Fibroblast of lung (primary cell): ENCODE data around the gene SCYGR2. TPM values are rescaled to one million over a fixed set of nuclear protein-coding genes. Genes with fewer than 3 reads are reported as not detected.

Experiments used
- DNase-seq, 2 donors: peaks; one replicate each; pipeline versions ENCODE4 v3.0.0 to v3.0.0-alpha.2; 2010; ENCODE audit warnings: low read depth in 2 of 2
- H2AFZ ChIP-seq: 2 replicates; pipeline ENCODE4 v1.5.1; 2012; ENCODE audit warnings: low read length, control low read depth, inconsistent platforms
- H3K27ac ChIP-seq: 2 replicates; pipeline ENCODE4 v1.5.1; 2011; ENCODE audit warnings: low read length, control low read depth; ENCODE audit not compliant: insufficient read depth
- H3K27me3 ChIP-seq: 2 replicates; pipeline ENCODE4 v1.5.1; 2011; ENCODE audit warnings: mild to moderate bottlenecking, low read length; ENCODE audit not compliant: control insufficient read depth, insufficient read depth
- H3K36me3 ChIP-seq: 2 replicates; pipeline ENCODE4 v1.5.1; 2011; ENCODE audit warnings: low read length; ENCODE audit not compliant: control insufficient read depth, insufficient read depth
- H3K4me1 ChIP-seq: 2 replicates; pipeline ENCODE4 v1.5.1; 2011; ENCODE audit warnings: low read length; ENCODE audit not compliant: control insufficient read depth, insufficient read depth; ENCODE audit errors: extremely low read depth
- H3K4me2 ChIP-seq: 2 replicates; pipeline ENCODE4 v1.5.1; 2011; ENCODE audit warnings: low read length, control low read depth; ENCODE audit not compliant: insufficient read depth; ENCODE audit errors: extremely low read depth
- H3K4me3 ChIP-seq, 4 experiments: fragments of 200-600 bp in 1 of 4; sonication (generic) in 1 of 4; replicated peaks in 1 of 4; 2 replicates each; pipeline ENCODE4 v1.5.1; 2011 to 2016; ENCODE audit warnings: low read length in 4 of 4, low read depth in 3 of 4, mild to moderate bottlenecking in 3 of 4, control low read depth in 2 of 4, inconsistent platforms in 1 of 4, mixed read lengths in 1 of 4; ENCODE audit not compliant: insufficient read depth in 1 of 4; ENCODE audit errors: control extremely low read depth in 1 of 4
- H3K79me2 ChIP-seq: 2 replicates; pipeline ENCODE4 v1.5.1; 2012; ENCODE audit warnings: mild to moderate bottlenecking, low read length, inconsistent platforms; ENCODE audit not compliant: control insufficient read depth, insufficient read depth
- H3K9ac ChIP-seq: 2 replicates; pipeline ENCODE4 v1.5.1; 2011; ENCODE audit warnings: mild to moderate bottlenecking, low read length, control low read depth; ENCODE audit not compliant: insufficient read depth
- H3K9me3 ChIP-seq: 2 replicates; pipeline ENCODE4 v1.5.1; 2012; ENCODE audit warnings: low read depth, low read length; ENCODE audit not compliant: control insufficient read depth, insufficient read depth
- H4K20me1 ChIP-seq: 2 replicates; pipeline ENCODE4 v1.5.1; 2011; ENCODE audit warnings: low read length; ENCODE audit not compliant: control insufficient read depth, insufficient read depth; ENCODE audit errors: extremely low read depth
- EZH2 ChIP-seq: IDR thresholded peaks from 2 replicates; pipeline ENCODE4 v1.5.1; 2012; ENCODE audit warnings: low read length, control low read depth, mild to moderate bottlenecking; ENCODE audit errors: missing control alignments
- polyA plus RNA-seq, 2 donors: library from polyadenylated mRNA; depleted of rRNA in 1 of 2; stranded (reverse) in 1 of 2; unstranded in 1 of 2; fragments of >200 nt; gene quantifications; 2 replicates each; pipeline ENCODE4 v1.2.1, GENCODE V29; 2011 to 2012; ENCODE audit warnings: missing spikeins in 1 of 2
- total RNA-seq: library from RNA; depleted of rRNA; stranded (reverse); fragments of >200 nt; gene quantifications from 2 replicates; pipeline ENCODE4 v1.2.1, GENCODE V29; 2014
- TF ChIP-seq, protein P1 (sequence below), 2 donors: IDR thresholded peaks in 1 of 2; conservative IDR thresholded peaks in 1 of 2; 1 replicate in 1 of 2; 2 replicates in 1 of 2; pipeline ENCODE4 v1.5.1; 2011 to 2012; ENCODE audit warnings: low read length in 2 of 2, control low read depth in 1 of 2, inconsistent platforms in 1 of 2, low read depth in 1 of 2, mild to moderate bottlenecking in 1 of 2

The SCYGR2 gene
- total and polyA plus RNA-seq, 2 donors (not counting 1 experiment from before 2014, with no cell fraction given): not detected

DNA sequence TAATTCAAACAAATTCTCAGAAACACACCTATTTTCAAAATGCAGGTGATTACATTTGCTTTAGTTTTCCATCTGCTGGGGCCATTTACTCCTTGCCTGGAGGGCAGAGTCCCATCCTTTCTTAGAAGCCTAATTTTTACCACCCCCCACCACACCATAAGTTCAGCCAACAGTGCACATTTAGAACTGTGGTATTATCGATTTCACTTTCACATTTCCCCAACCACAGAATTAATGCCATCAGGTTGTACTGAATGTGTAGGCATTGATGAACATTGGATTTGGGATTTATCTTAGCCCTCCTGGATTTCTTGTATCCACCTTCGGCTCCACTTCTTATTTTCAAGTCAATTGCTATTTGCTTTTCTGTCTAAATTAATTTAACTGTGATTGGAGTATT, 11.4 kb downstream of the SCYGR2 start:
- DNase-seq: no peak
- Histone ChIP-seq H3K27me3 (no peaks in the 10 kb centered on the region), H4K20me1 (no peaks in the 10 kb centered on the region), H3K79me2 (no peaks in the 10 kb centered on the region), H3K9ac (no peak overlapping the region), H3K4me1 (no peaks in the 10 kb centered on the region), H3K9me3 (no peaks in the 10 kb centered on the region), H2AFZ (no peak overlapping the region), H3K36me3 (no peaks in the 10 kb centered on the region), H3K4me3 (no peak overlapping the region), H3K27ac (no peak overlapping the region), H3K4me2 (no peak overlapping the region)
- no peak for TF ChIP-seq EZH2
- TF ChIP-seq, protein P1, sequence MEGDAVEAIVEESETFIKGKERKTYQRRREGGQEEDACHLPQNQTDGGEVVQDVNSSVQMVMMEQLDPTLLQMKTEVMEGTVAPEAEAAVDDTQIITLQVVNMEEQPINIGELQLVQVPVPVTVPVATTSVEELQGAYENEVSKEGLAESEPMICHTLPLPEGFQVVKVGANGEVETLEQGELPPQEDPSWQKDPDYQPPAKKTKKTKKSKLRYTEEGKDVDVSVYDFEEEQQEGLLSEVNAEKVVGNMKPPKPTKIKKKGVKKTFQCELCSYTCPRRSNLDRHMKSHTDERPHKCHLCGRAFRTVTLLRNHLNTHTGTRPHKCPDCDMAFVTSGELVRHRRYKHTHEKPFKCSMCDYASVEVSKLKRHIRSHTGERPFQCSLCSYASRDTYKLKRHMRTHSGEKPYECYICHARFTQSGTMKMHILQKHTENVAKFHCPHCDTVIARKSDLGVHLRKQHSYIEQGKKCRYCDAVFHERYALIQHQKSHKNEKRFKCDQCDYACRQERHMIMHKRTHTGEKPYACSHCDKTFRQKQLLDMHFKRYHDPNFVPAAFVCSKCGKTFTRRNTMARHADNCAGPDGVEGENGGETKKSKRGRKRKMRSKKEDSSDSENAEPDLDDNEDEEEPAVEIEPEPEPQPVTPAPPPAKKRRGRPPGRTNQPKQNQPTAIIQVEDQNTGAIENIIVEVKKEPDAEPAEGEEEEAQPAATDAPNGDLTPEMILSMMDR (conservative IDR thresholded peaks at IDR 0.05 in 1 of 2, IDR thresholded peaks at IDR 0.05 in 1 of 2; ENCODE audit: low read depth in 1 of 2, low read length in 2 of 2): no peak

DNA sequence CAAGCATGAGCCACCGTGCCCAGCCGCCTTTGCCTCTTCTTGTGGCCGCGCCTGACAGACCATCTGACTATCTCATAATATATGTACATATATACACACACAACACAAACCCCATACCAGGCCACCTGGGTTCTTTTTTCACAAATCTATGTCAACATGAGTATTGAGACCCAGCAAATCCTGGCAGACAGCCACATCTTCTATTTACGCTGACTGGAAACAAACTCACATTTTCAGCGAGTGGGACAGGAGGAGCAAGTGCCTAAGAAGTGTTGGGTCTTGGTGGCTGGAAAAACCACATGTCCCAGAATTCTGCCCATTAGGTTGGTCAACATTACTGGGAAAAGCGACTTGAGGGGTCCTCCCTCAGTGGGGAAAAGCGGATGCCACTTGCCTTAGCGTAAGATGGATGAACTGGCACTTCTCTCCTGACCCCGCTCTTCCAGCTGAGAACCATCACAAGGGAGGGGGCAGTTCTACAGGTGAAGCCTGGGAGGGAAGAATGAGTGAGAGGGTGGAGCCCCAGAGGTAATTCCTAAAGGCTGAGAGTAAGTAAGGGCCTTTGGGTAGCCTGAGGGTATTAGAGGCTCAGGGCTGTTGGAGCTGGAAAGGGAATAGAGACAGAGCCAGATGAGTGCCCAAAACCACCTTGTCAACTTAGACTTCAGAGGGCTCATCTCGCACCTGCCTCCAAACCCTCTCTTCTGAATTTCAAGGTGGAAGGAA, 14.0 kb downstream of the SCYGR2 start:
- Histone ChIP-seq H3K9me3 (no peaks in the 10 kb centered on the region), H3K9ac (no peak overlapping the region), H3K4me2 (no peak overlapping the region), H4K20me1 (no peaks in the 10 kb centered on the region), H3K27me3 (no peaks in the 10 kb centered on the region), H2AFZ (no peak overlapping the region), H3K4me1 (no peaks in the 10 kb centered on the region), H3K79me2 (no peaks in the 10 kb centered on the region), H3K36me3 (no peaks in the 10 kb centered on the region), H3K27ac (no peak overlapping the region), H3K4me3 (no peak overlapping the region)
- DNase-seq: no peak
- no peak for TF ChIP-seq EZH2
- TF ChIP-seq, protein P1 (conservative IDR thresholded peaks at IDR 0.05 in 1 of 2, IDR thresholded peaks at IDR 0.05 in 1 of 2; ENCODE audit: low read depth in 1 of 2, low read length in 2 of 2): no peak

GRCh38 chr2:227613272-227613660, 14.6 kb downstream of the SCYGR2 start:
- TF ChIP-seq EZH2: no peak
- TF ChIP-seq, protein P1 (conservative IDR thresholded peaks at IDR 0.05 in 1 of 2, IDR thresholded peaks at IDR 0.05 in 1 of 2; ENCODE audit: low read depth in 1 of 2, low read length in 2 of 2): no peak
- Histone ChIP-seq H3K79me2 (no peaks in the 10 kb centered on the region), H3K9me3 (no peaks in the 10 kb centered on the region), H4K20me1 (no peaks in the 10 kb centered on the region), H3K4me1 (no peaks in the 10 kb centered on the region), H3K9ac (no peak overlapping the region), H3K4me2 (no peak overlapping the region), H3K36me3 (no peaks in the 10 kb centered on the region), H3K27ac (no peak overlapping the region), H3K27me3 (no peaks in the 10 kb centered on the region), H2AFZ (no peak overlapping the region), H3K4me3 (no peak overlapping the region)
- DNase-seq: no peak
